Frontal cortex (tissue), 4 donors: ENCODE results near the gene RNF220. TPM values are rescaled to one million over a fixed set of nuclear protein-coding genes. Genes with fewer than 3 reads are reported as not detected.

Experiments used
- DNase-seq, 2 donors: peaks; one replicate each; pipeline ENCODE4 v3.0.0; 2012; ENCODE audit warnings: low spot score in 2 of 2
- FAIRE-seq: peaks from 2 replicates; lab custom pipeline; 2012; peaks lifted over from hg19 to GRCh38; lab: Jason Lieb, UNC
- total RNA-seq: library from RNA; depleted of rRNA; stranded (reverse); fragments of >200 nt; gene quantifications from one replicate; pipeline ENCODE4 v1.2.3, GENCODE V29; 2014
- donor health status: control.
- donor health status: control.
- donor health status: control.

RNF220 gene
- total RNA-seq, 1 donor from 2014 or later = 48.1 TPM

DNA sequence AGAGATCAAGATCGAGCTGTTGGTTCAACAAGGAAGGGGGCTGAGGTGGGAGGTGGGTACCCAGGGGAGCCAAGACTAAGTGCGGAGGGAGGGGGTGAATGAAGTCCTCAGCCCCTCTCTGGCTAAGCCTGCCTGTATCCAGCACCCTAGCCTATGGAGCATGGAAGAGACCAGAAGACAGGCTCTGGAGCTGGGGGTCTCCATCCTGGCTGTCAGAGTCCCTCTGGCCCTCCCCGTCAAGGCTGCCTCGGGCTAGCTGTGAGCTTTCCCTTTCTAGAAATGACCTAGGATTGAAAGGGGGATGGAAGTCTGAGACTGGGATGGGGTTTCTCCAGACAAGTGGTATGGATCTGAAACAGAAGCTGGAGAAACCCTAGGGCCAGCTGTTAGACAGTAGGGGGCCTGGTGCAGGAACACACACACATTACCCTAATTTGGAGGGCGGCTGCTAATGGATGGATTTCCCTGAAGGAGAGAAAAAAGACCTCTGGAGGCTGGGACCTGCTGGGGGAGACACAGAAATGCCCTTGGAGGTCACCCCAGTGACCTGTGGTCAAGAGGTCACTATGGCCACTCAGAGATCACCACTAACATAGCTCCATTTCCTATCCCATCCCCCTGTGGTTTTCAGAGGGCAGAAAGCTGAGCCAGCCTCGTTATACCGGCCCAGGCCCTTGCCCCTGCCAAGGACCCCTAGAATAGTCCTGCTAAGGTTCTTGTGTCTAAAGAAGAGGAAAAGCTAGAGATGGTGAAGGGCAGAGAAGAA is 161.4 kb downstream of the RNF220 start:
- FAIRE-seq (no peak), DNase-seq (no peak)

DNA sequence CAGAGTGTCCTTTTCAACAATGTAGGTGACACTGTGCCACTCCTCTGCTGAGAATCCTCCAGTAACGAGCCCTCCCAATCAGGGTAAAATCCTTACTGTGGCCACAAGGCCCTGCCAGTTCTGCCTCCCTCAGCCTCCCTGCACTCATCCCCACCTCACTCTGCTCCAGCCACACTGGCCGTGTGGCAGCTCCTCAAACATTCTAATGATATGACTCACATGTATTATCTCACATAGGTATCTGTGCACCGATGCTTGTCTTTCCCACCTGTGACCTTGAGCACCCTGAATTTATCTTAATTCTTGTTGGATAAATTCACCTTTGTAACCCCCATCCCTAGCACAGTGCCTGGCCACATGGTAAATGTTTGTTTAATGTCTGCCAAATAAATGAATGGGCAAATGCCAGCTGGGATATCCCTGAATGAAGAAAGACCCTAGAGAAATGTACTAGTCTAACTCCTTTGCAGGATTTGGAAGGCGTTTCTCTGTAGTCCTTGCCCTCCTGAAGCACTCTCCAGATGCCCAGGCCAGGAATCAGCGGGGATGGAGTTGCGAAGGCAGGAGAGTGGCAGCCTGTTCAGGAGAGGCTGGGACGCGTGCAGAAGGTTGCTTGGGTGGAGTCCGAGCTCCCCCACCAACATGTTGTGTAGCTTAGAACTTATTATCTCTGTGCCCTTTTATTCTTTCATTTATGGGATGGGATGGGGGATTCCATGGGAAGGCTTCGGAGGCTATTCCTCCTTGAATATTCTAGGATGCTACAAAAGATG is 163.3 kb downstream of the RNF220 start:
- FAIRE-seq = no peak
- no peak for DNase-seq

DNA sequence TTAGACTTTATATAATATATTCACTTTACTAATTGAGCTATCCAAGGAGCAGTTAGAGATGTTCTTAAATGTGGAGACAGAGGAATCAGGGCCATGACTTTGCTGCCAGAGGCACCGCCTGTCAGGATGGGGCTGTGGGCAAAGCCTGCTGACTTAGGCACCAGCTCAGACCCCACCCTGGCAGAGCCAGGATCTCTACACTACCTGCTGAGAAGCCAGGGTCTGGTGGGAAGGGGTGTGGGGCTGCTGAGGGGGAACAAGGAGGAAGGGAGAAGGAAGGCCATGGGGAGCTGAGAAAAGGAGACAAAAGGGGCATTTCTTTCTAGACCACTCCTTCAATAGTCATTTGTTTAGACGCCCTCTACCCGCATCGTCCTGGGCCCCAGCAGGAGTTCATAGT is 164.4 kb downstream of the RNF220 start:
- DNase-seq = no peak
- no peak for FAIRE-seq

DNA sequence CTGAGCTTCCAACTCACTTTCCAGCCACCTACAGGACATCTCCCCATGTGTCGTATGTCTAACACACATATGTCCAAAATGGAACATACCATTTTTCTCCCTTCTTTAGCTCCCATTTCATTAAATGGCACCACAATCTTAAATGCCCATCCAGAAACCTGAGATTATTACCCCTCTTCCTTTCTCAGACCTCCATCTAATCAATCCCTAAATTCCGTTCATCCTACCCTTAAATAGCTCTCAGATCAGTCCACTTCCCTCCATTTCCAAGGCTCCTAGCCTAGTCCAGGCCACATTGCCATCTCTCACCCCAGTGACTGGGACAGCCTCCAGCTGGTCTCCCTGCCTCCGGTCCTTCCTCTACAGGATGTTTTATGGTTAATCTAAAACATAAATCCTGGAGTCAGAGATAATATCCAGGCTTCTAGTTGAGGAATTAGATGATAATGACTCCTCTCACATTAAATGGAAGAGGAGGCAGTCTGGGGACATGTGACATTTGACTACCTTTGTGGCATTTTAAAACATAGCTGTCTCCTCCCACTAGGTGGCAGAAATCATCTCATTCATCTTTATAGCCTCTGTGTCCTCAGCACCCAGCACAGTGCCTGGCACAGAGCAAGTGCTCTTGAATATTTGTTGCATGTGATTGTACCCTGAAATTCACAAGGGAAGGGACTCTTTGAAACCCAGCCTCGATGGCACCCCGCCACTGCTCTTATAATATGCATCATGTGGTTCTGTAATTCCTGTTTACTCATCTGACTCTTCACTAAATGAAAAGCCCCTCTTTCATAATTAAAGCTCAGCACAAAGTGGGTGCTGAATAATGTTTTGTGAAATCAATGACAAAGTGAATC is 166.9 kb downstream of the RNF220 start:
- DNase-seq (no peak), FAIRE-seq (no peak)

DNA sequence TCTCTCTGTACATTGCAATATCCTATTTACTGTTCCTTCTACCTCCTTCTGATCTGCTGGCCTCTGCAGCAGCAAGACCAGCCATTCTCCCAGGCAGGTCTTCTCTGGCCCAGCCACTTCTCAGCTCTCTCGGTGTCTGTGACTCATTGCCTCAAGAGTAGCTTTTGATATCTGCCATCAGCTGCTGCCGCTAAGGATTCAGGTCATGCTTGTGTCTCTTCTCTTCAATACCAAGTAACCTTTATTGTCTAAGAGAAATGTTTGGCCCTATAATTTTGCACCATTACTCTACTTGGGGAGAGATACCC is 167.5 kb downstream of the RNF220 start:
- FAIRE-seq (no peak), DNase-seq (no peak)

DNA sequence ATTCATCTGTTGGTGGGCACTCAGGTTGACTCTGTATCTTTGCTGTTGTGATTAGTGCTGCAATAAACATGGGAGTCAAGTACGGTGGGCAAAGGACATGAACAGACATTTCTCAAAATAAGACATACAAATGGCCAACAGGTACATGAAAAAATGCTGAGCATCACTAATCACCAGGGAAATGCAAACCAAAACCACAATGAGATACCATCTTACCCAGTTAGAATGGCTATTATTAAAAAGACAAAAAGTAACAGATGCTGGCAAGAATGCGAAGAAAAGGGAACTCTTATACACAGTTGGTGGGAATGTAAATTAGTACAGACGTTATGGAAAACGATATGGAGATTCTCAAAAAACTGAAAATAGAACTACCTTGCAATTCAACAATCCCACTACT is 170.3 kb downstream of the RNF220 start:
- no peak for FAIRE-seq

DNA sequence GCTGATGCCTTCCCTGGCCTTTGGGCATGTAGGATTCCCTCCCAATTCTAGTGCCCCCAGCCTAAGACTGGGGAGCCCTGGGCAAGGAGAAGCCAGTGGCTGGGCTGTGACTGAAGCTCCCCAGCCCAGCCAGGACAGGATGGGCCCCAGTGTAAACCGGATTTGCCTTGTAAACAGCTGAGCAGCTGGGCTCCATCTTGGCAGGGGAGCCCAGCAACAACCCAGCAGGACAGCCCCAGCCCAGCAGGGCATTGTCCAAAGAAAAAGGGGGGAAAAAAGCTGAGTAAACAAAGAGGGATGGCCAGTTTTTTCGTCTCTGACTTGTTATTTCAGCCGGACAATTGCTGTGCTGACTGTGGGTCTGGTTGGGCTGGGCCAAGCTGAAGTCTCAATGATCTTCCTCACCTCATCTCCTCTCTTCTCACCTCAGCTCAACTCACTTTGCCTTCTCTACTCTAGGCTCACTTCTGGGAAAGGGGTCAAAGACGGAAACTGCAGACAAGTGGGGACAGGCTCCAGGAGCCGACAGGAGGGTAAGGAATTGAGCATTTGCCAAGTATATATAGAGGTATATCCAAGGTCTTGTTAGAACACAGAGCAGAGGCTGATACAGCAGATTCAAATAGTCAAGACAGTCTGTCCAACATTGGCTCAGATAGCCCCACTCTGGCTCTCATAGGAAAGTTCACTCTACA is 171.5 kb downstream of the RNF220 start:
- FAIRE-seq (no peak), DNase-seq (peak; percentile 28 to 42)

More for the DNA sequence above, 170.3 kb downstream of the RNF220 start:
- no peak for DNase-seq

DNA sequence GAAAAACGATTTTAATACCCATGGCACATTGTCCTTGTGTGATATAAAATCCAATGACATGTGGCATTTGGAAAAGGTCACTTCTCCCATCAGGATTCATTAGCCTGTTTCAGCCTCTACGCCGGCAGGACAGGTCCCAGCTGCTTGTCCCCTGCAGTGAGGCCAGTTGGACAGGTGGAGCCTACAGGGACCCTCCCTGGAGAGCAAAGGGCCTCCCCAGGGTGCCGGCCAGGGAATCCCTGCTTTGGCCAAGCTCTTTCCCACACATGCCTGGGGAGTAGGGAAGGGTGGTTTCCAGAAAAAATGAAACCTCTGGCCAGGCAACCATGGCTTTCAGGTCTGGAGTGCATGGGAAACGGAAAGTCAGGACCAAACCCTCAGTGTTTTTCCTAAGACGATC is 176.2 kb downstream of the RNF220 start:
- no peak for FAIRE-seq
- DNase-seq = no peak

DNA sequence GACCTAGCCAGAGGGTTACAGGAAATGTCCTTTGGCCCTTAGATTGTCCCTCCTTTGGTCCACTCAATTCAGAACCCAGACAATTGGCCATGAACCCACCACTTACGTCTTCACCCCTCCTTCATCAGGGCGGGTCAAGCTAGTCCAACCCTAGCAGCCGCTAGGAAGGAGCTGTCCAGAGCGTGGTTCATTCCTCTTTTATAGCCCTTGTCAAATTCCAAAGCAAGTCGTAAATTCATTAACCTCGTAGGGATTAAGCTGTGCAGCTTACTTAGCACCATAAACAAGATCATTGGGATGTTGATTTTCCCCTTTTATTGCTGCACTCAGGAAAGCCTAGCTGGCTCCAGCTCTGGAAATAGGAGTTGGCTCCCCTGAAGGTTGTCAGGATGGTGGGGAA is 179.1 kb downstream of the RNF220 start:
- DNase-seq = no peak
- no peak for FAIRE-seq

DNA sequence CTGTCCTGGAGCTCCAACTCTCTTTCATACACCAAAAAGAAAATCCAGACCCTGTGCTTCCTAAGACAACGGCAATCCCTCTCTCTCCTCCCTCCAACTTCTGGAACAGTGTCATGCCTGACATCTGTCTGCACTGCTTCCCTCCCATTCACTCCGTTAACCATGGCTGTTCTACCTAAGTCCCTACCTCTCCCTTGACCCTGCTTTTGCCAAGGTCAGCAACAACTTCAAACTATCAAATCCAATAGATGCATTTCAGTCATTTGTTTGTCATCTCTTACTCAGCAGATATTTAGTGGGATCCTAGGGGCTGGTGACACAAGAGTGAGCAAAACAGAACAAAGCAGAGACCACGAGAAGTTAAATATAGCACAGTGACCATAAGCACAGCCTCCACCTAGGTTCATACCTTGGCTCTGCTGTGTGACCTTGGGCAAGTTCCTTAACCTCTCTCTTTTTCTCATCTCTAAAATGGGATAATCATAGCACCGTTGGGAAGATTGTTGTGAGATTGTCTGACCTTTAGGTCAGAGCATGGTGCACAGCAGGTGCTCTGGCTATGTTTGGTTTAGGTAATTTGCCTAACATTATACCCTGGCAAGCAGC is 180.4 kb downstream of the RNF220 start:
- FAIRE-seq (no peak), DNase-seq (no peak)

DNA sequence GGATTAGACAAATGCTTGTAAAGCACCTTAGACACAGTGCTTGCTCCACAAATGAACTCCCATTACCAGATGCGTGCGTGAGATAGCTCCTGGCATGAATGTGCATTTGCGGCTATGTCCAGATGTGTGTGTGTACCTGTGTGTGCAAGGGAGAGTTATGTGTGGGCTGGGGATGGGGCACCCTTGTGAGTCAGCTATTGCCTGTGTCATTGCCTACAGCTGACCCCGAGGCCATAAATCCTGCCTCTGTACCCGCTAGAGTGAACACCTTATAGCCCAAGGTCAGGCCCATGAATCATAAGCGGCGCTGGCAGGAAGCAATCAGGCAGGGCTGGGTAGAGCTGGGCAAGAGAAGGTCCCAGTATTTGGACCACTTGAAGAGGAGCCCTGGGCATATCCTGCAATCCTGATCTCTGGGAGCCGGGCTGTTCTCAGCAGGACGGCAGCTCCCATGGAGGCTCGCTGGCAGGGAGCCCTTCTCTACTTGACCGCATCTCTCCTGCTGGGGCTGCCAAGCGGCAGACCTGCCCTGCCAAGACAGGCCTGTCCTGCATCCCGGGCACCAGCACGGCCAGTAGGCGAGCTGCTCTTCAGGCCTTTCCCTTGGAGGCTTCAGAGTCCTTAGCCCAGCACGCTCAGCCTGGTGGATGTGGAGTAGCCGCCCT is 182.9 kb downstream of the RNF220 start:
- no peak for FAIRE-seq
- peak in 1 of 2 donors; percentile 37 for DNase-seq

DNA sequence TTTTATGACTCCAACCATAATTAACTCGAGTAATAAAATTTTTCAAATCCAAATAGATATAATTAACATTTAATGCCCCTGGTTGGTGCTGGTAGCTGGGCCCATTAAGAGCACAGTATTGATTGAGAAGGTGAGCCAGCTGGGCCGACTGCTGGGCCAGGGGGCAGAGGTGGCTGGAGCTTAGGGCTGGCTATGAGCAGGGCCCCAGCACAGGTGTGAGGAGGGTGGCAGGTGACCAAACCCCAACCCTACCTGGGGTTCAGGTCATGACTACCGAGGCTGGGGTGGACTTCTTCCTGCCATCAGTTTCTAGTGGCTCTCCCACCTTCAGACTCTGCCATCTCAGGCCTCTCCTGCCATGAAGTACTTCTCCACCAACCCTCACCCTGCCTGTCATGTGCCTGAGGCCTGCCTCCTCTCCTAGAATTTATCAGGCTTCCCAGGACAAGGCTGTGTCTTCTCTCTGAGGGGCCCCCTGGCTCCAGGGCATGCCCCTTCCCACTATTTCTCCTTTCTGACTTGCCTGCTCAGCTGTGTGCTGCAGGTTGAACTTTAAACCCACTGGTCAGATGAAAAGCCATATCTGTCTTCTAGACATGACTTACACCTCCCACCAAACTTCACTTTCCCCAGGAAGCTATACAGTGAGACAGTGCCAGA is 183.6 kb downstream of the RNF220 start:
- DNase-seq (no peak), FAIRE-seq (no peak)

DNA sequence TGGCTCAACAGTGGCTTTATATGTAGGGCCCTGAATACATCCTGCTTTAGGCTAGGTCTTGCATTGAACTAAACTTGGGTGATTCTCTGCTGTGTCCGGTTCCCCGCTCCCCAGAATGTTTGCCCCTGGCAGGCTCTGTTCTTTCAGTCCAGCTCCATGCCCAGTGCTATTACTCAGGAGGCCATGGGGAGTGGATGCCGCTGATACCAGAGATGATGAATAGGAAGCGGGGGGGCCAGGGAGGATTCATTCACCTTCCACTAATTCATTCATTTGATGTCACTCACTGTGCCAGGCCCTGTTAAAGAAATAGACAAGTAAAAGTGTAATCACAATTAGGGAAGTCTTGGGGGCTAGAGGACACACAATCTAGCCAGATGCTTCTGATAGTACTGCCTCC is 185.4 kb downstream of the RNF220 start:
- DNase-seq = no peak
- FAIRE-seq = no peak

DNA sequence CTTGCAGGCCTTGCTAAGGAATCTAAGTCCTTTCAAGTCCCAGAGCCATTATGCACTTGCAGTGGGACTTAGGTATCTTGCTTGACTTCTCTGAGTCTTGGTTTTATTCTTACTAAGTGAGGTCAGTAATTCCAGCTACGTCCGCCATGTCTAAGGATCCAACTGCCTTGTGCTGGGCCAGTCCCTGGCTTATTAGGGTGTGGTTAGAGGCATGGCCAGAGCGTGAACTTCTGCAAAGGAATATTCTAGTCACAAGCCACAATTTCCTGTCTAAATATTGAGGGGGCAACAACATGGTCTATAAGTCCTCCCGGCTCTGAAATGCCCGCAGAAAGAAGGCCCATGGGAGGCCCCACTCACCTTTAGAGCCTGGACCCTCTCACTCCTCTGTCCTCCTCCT is 186.3 kb downstream of the RNF220 start:
- DNase-seq = no peak
- FAIRE-seq = no peak

DNA sequence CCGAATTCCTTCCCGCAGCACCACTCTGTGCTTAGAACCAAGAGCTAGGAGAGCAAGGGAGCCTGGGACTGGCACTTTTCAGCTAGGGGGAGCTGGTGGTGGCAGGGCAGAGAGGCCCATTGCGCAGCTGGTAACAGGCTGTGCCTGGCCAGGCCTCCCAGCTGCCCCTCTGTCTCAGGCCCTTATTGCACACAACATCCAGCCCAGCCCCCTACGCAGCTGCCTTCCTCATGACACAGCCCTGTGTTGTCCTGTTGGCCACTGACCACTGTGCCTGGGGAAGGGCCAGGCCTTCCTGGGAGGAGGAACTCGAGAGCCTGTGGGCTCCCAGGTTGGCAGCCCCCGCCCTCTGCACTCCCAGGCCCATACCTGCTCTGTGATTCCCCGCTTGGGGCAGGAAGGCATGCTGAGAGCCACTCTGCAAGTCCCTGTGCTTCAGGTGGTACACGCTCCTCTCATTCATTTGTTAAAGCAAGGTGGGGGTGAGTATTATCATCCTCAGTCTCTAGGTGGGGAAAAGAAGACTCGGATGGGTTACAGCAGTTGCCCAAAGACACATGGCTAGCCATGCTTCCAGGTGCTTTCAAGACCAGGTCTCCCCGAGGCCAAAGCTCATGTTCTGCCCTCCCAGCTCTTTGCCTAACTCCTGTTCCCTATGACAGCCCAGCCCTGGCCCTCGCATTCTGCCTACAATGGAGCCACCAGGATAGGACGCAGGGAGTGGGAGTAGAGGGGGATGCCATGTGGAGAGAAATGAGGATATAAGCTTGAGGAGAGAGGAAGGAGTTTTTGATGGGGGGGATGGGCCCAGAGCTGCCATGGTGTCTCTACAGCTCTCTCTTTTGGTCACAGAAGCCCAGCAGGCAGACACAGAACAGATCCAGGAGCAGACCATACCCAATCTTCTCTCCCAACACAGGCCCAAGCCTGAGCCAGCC is 187.4 kb downstream of the RNF220 start:
- FAIRE-seq (no peak), DNase-seq (peak; percentile 48 to 58)

DNA sequence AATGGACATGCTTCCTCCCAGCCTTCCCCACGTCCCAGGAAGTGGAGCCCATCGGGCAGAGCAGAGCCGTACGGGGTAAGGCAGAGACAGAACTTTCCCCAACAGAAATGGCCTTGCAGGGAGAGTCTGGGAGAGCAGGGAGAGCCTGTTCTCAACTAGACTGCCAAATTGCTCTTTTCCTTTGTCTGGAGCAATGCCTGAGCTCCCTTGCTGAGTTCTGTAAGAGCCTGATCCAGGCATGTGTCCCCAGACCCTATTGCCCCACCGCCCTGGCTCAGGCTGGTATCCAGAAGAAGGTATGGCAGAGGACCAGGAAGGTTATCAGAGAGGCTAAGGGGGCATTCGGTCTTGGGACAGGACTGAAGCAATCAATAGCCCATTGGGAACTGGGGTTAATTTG is 189.3 kb downstream of the RNF220 start:
- DNase-seq (no peak), FAIRE-seq (no peak)

DNA sequence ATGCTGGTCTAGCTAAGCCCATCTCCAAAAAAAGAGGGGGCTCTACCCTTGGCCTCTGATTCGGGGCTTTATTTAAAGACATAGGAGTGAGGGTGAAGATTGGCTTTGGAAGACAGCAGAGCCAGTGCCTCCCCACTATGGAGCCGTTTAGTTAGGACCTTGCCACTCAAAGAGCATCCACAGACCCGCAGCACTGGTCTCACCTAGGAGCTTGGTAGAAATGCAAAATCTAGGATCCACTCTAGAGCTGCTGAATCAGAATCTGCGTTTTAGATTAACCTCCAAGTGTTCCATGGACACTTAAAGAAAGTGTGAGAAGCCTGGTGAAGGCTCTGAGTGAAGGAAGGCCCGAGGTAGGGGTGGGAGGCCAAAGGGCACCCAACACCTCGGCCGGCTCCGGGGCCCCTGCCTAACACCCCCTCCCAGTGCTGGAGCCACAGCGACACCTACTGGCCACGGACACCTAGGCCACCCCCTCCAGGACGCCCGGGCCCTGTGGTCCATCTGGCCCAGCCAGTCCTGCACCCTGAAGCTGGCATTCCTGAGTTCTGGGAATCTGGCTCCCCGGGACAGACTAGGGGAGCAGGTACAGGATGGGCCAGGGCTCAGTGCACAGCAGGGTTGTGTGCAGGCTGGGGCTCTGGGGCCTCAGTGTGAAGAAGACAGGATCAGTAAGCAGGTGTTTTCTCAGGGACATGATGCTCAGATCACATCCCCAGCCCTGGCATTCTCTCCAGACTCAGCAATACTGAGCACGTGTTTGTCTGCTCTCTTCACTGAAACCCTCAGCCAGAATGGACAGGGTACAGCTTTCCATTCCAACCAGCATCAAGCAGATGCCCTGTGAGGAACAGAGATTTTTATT is 190.0 kb downstream of the RNF220 start:
- DNase-seq (peak; percentile 63 to 83), FAIRE-seq (no peak)
